A549 (cell line): Measurements from ENCODE around the gene BCAS1.

Source experiments
- CBX8 ChIP-seq: fragments of 200-600 bp; sonication (generic); IDR thresholded peaks from 2 replicates; pipeline ENCODE4 v1.6.1; 2016
- CTCF ChIP-seq: fragments of >200 bp; sonication (Bioruptor Twin); formaldehyde crosslinking; IDR thresholded peaks from 3 replicates; pipeline ENCODE4 v1.5.1; 2016
- E2F6 ChIP-seq: IDR thresholded peaks from 2 replicates; pipeline ENCODE4 v1.6.1; 2012; ENCODE audit warnings: low read depth, borderline replicate concordance
- EHF ChIP-seq: fragments of 250-450 bp; sonication (Bioruptor Pico); IDR thresholded peaks from 2 replicates; pipeline ENCODE4 v1.5.0; 2020; ENCODE audit warnings: mild to moderate bottlenecking
- EP300 ChIP-seq, 2 experiments: fragments of >200 bp; sonication (Bioruptor Twin); formaldehyde crosslinking; IDR thresholded peaks; 2 replicates in 1 of 2; 3 replicates in 1 of 2; pipeline ENCODE4 v1.6.1; 2016 to 2017
- HOXB5 ChIP-seq: fragments of 250-450 bp; sonication (Bioruptor Pico); IDR thresholded peaks from 2 replicates; pipeline ENCODE4 v1.5.0; 2020; ENCODE audit warnings: mild to moderate bottlenecking, moderate library complexity
- MAX ChIP-seq: IDR thresholded peaks from 2 replicates; pipeline ENCODE4 v1.6.1; 2012
- PBX3 ChIP-seq: IDR thresholded peaks from 2 replicates; pipeline ENCODE4 v1.6.1; 2012
- POLR2A ChIP-seq: IDR thresholded peaks from 2 replicates; pipeline ENCODE4 v1.6.1; 2012; ENCODE audit warnings: mild to moderate bottlenecking, low read length
- RAD21 ChIP-seq, 2 experiments: fragments of >200 bp in 1 of 2; sonication (Bioruptor Twin) in 1 of 2; formaldehyde crosslinking in 1 of 2; IDR thresholded peaks in 1 of 2; conservative IDR thresholded peaks in 1 of 2; 2 replicates in 1 of 2; 3 replicates in 1 of 2; pipeline ENCODE4 v1.6.1; 2012 to 2018; ENCODE audit warnings: inconsistent platforms in 1 of 2
- RFX5 ChIP-seq: fragments of 450-650 bp; IDR thresholded peaks from 2 replicates; pipeline ENCODE4 v1.7.1; 2014; ENCODE audit warnings: antibody characterized with exemption, mild to moderate bottlenecking, moderate library complexity
- SMC3 ChIP-seq: fragments of >200 bp; sonication (Bioruptor Twin); formaldehyde crosslinking; IDR thresholded peaks from 3 replicates; pipeline ENCODE4 v1.6.1; 2018; ENCODE audit warnings: inconsistent platforms
- TF ChIP-seq, protein P1 (sequence below): fragments of 150-350 bp; IDR thresholded peaks from 2 replicates; pipeline ENCODE4 v1.6.1; 2014; ENCODE audit warnings: low read depth, mild to moderate bottlenecking, low read length

DNA sequence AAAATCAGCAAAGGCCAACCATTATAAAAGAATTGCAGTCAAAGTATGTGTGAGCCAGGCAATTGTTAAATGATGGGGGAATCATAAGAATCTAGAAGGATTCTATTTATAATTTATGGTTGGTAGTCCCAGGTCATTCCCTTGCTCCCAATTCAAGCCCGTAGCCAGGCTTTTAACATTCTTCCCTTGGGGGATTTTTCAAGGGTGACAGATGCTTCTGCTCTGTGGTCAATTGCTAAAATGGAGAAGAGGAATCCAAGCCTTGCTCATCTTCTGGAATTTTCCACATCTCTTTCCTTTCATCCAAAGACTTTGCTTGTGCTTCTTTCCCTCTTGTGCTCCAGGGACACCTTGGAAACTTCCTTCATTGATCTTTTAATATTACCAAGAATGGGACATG, 18.0 kb upstream of the BCAS1 start:
- no peak for TF ChIP-seq CTCF
- no peak for TF ChIP-seq HOXB5
- TF ChIP-seq POLR2A: no peak
- TF ChIP-seq EP300 (IDR thresholded peaks at IDR 0.05): no peak
- TF ChIP-seq RFX5: no peak
- no peak for TF ChIP-seq CBX8
- TF ChIP-seq SMC3: no peak
- no peak for TF ChIP-seq EHF (CRISPR knock-in tag)
- no peak for TF ChIP-seq MAX
- TF ChIP-seq, protein P1, sequence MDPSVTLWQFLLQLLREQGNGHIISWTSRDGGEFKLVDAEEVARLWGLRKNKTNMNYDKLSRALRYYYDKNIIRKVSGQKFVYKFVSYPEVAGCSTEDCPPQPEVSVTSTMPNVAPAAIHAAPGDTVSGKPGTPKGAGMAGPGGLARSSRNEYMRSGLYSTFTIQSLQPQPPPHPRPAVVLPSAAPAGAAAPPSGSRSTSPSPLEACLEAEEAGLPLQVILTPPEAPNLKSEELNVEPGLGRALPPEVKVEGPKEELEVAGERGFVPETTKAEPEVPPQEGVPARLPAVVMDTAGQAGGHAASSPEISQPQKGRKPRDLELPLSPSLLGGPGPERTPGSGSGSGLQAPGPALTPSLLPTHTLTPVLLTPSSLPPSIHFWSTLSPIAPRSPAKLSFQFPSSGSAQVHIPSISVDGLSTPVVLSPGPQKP: no peak
- TF ChIP-seq PBX3: no peak
- TF ChIP-seq RAD21 (conservative IDR thresholded peaks at IDR 0.05 in 1 of 2, IDR thresholded peaks at IDR 0.05 in 1 of 2): no peak
- TF ChIP-seq E2F6: no peak
